ENCODE measurements around the gene TMCC1. TPM values are rescaled to one million over a fixed set of nuclear protein-coding genes. Genes with fewer than 3 reads are reported as not detected.

Gene TMCC1
- total RNA-seq, 4 donors from 2014 or later, result 24.3 to 41.7 (median 31.1) TPM

GRCh38 chr3:129783470-129783869 lies 110.0 kb downstream of the TMCC1 start:
- no peaks in the 10 kb centered on the region for H3K9me3 ChIP-seq
- no peak for TF ChIP-seq CTCF (IDR thresholded peaks at IDR 0.05)
- TF ChIP-seq POLR2A (IDR thresholded peaks at IDR 0.05), result no peak
- 85 to 89% methylated on average over 1 of the region's 1 CpG for WGBS, 2 donors
- DNase-seq, result no peak
- H3K4me3 ChIP-seq (replicated peaks in 1 of 3), result no peak overlapping the region
- H3K27ac ChIP-seq, result no peak overlapping the region
- no peaks in the 10 kb centered on the region for H3K27me3 ChIP-seq
- H3K4me1 ChIP-seq, result peaks cover under 1 to 2% of the 10 kb centered on the region in 2 donors
- no peaks in the 10 kb centered on the region for H3K36me3 ChIP-seq
- intact Hi-C loops (cut with DNase I), result no loop called here

GRCh38 chr3:129778871-129779270 lies 114.6 kb downstream of the TMCC1 start:
- H3K27me3 ChIP-seq, result no peaks in the 10 kb centered on the region
- DNase-seq, result no peak
- no peak overlapping the region for H3K4me3 ChIP-seq (replicated peaks in 1 of 3)
- H3K36me3 ChIP-seq, result no peaks in the 10 kb centered on the region
- no peaks in the 10 kb centered on the region for H3K9me3 ChIP-seq
- H3K27ac ChIP-seq, result no peak overlapping the region
- peaks cover 8 to 14% of the 10 kb centered on the region in 2 donors for H3K4me1 ChIP-seq
- TF ChIP-seq CTCF (IDR thresholded peaks at IDR 0.05) (no peak), POLR2A (IDR thresholded peaks at IDR 0.05) (no peak)
- WGBS, 2 donors, result 87 to 92% methylated on average over 2 of the region's 2 CpGs
- intact Hi-C loops (cut with DNase I), result no loop called here

GRCh38 chr3:129777806-129778205 lies 115.7 kb downstream of the TMCC1 start:
- DNase-seq, result no peak
- WGBS, 2 donors, result 65 to 73% methylated on average over 4 of the region's 4 CpGs
- no peaks in the 10 kb centered on the region for H3K36me3 ChIP-seq
- TF ChIP-seq CTCF (IDR thresholded peaks at IDR 0.05), result no peak
- no peak for TF ChIP-seq POLR2A (IDR thresholded peaks at IDR 0.05)
- H3K4me1 ChIP-seq, result peaks cover 16 to 18% of the 10 kb centered on the region in 2 donors
- H3K4me3 ChIP-seq (replicated peaks in 1 of 3), result no peak overlapping the region
- no peaks in the 10 kb centered on the region for H3K9me3 ChIP-seq
- no peak overlapping the region for H3K27ac ChIP-seq
- H3K27me3 ChIP-seq, result no peaks in the 10 kb centered on the region
- intact Hi-C loops (cut with DNase I), result no loop called here

GRCh38 chr3:129775870-129776269 lies 117.6 kb downstream of the TMCC1 start:
- Histone ChIP-seq H3K27ac (no peak overlapping the region), H3K27me3 (no peaks in the 10 kb centered on the region), H3K36me3 (no peaks in the 10 kb centered on the region), H3K4me3 (replicated peaks in 1 of 3) (no peak overlapping the region), H3K4me1 (peaks cover 16 to 18% of the 10 kb centered on the region in 2 donors), H3K9me3 (no peaks in the 10 kb centered on the region)
- intact Hi-C loops (cut with DNase I), result no loop called here
- TF ChIP-seq POLR2A (IDR thresholded peaks at IDR 0.05) (no peak), CTCF (IDR thresholded peaks at IDR 0.05) (no peak)
- DNase-seq, result no peak
- WGBS, 2 donors, result 92 to 94% methylated on average over 2 of the region's 2 CpGs

GRCh38 chr3:129773691-129774663 lies 119.5 kb downstream of the TMCC1 start:
- DNase-seq, result no peak
- no peaks in the 10 kb centered on the region for H3K27me3 ChIP-seq
- H3K36me3 ChIP-seq, result no peaks in the 10 kb centered on the region
- no peak overlapping the region for H3K4me3 ChIP-seq (replicated peaks in 1 of 3)
- intact Hi-C loops (cut with DNase I), result no loop called here
- H3K4me1 ChIP-seq, result peaks cover 16 to 18% of the 10 kb centered on the region in 2 donors
- H3K27ac ChIP-seq, result no peak overlapping the region
- TF ChIP-seq POLR2A (IDR thresholded peaks at IDR 0.05), result no peak
- no peak for TF ChIP-seq CTCF (IDR thresholded peaks at IDR 0.05)
- no peaks in the 10 kb centered on the region for H3K9me3 ChIP-seq

Data from thyroid gland (tissue), 4 donors.